ENCODE data around the gene CD84. TPM values are rescaled to one million over a fixed set of nuclear protein-coding genes. Genes with fewer than 3 reads are reported as not detected.

The CD84 gene
- total RNA-seq, 1 donor from 2014 or later, result 8.1 TPM

DNA sequence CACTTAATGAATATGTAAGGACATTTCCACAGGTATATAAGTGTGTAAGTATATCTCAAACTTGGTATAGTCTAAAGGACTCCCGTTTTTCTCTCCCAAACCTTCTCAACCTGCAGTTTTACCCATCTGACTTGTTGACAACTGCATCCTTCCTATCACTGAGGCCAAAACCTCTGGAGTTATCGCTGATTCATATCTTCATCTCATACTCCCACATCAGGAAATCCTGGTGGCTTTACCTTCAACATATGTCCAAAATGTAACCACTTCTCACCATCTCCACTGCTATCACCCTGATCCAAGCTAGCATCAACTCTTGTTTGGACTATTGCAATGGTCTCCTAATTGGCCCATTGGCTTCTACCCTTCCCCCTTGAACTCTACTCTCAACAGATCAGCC lies 86.7 kb downstream of the CD84 start:
- no peak for TF ChIP-seq POLR2A (IDR thresholded peaks at IDR 0.05)
- no peak for TF ChIP-seq POLR2AphosphoS5 (IDR thresholded peaks at IDR 0.05; ENCODE audit: insufficient read depth in 1 of 2, low read depth in 1 of 2)
- TF ChIP-seq, protein P1, sequence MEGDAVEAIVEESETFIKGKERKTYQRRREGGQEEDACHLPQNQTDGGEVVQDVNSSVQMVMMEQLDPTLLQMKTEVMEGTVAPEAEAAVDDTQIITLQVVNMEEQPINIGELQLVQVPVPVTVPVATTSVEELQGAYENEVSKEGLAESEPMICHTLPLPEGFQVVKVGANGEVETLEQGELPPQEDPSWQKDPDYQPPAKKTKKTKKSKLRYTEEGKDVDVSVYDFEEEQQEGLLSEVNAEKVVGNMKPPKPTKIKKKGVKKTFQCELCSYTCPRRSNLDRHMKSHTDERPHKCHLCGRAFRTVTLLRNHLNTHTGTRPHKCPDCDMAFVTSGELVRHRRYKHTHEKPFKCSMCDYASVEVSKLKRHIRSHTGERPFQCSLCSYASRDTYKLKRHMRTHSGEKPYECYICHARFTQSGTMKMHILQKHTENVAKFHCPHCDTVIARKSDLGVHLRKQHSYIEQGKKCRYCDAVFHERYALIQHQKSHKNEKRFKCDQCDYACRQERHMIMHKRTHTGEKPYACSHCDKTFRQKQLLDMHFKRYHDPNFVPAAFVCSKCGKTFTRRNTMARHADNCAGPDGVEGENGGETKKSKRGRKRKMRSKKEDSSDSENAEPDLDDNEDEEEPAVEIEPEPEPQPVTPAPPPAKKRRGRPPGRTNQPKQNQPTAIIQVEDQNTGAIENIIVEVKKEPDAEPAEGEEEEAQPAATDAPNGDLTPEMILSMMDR (IDR thresholded peaks at IDR 0.05), result no peak
- Histone ChIP-seq H3K4me1 (no peaks in the 10 kb centered on the region), H3K4me3 (no peak overlapping the region), H3K9me3 (no peaks in the 10 kb centered on the region), H3K36me3 (no peaks in the 10 kb centered on the region), H3K27me3 (no peaks in the 10 kb centered on the region), H3K27ac (no peak overlapping the region)
- intact Hi-C loops (cut with DNase I), result no loop called here
- no peak for DNase-seq (ENCODE audit: extremely low spot score in 2 of 2)

DNA sequence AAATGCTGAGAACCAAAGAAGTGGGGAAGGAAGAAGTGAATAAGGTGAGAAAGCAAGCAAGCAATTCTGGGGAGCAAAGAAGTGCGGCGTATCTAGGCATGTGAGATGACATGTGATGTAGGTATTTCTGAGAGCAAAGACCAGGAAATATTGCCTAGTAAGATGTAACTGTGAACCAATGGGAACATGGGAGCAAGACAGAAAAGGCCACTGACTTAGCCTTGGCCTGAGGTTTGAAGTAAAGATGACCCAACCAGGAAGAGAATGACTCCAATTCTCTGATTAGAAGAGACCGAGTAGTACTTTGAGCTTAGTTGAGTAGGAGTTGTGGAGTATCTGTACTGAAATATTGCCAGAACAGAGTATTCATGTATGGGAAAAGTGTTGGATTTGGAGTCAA lies 87.3 kb downstream of the CD84 start:
- Histone ChIP-seq H3K36me3 (no peaks in the 10 kb centered on the region), H3K27ac (no peak overlapping the region), H3K27me3 (no peaks in the 10 kb centered on the region), H3K4me1 (no peaks in the 10 kb centered on the region), H3K4me3 (no peak overlapping the region), H3K9me3 (no peaks in the 10 kb centered on the region)
- DNase-seq (ENCODE audit: extremely low spot score in 2 of 2), result no peak
- TF ChIP-seq POLR2A (IDR thresholded peaks at IDR 0.05), result no peak
- no peak for TF ChIP-seq POLR2AphosphoS5 (IDR thresholded peaks at IDR 0.05; ENCODE audit: insufficient read depth in 1 of 2, low read depth in 1 of 2)
- TF ChIP-seq, protein P1 (IDR thresholded peaks at IDR 0.05), result no peak
- intact Hi-C loops (cut with DNase I), result no loop called here

Other genes starting within 250 kb of the CD84 start
- 106 TPM for gene COPA, start 236.2 kb downstream of the CD84 start, total RNA-seq
- gene NCSTN, start 236.1 kb downstream of the CD84 start, total RNA-seq, result 50.6 TPM
- not detected for gene NHLH1, start 212.4 kb downstream of the CD84 start, total RNA-seq
- 11.0 TPM for gene VANGL2, start 178.9 kb downstream of the CD84 start, total RNA-seq
- gene SLAMF6, start 56.2 kb downstream of the CD84 start, total RNA-seq, result 8.6 TPM
- gene SLAMF1, start 67.5 kb upstream of the CD84 start, total RNA-seq, result 6.9 TPM
- gene CD48, start 132.3 kb upstream of the CD84 start, total RNA-seq, result 4.7 TPM
- 2.2 TPM for gene SLAMF7, start 159.8 kb upstream of the CD84 start, total RNA-seq
- gene LY9, start 216.7 kb upstream of the CD84 start, total RNA-seq, result 4.7 TPM